Fibroblast of lung (primary cell): ENCODE results near the gene CISD3.

ENCODE experiments used
- CTCF ChIP-seq, 2 donors: IDR thresholded peaks in 1 of 2; conservative IDR thresholded peaks in 1 of 2; 1 replicate in 1 of 2; 2 replicates in 1 of 2; pipeline ENCODE4 v1.5.1; 2011 to 2012; ENCODE audit warnings: low read length in 2 of 2, control low read depth in 1 of 2, inconsistent platforms in 1 of 2, low read depth in 1 of 2, mild to moderate bottlenecking in 1 of 2
- EZH2 ChIP-seq: IDR thresholded peaks from 2 replicates; pipeline ENCODE4 v1.5.1; 2012; ENCODE audit warnings: low read length, control low read depth, mild to moderate bottlenecking; ENCODE audit errors: missing control alignments

- TF ChIP-seq CTCF (conservative IDR thresholded peaks at IDR 0.05 in 1 of 2, IDR thresholded peaks at IDR 0.05 in 1 of 2; ENCODE audit: low read depth in 1 of 2, low read length in 2 of 2), result no peak
- no peak for TF ChIP-seq EZH2
Measured at GRCh38 chr17:38704606-38705522, 25.3 kb upstream of the CISD3 start, which contains the start of gene MLLT6.
